ENCODE results near the gene PPM1M.

DNA sequence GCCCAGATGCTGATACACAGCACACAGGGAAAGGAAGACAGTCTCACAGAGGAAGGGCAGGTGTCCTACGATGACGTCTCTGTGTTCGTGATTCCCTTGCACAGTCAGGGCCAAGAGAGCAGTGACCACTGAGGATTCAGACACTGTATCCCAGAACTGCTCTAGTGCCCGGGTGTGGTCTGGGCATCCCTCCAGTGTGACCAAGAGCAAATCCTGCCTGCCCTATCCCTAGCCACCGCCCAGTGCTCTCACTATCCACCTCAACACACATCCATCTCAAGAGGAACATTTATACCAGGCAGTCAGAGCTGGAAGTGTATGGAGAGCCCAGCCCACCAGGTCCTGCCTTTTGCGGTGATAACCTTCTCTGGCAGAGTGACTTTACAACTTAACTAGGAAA lies 4.1 kb downstream of the PPM1M start:
- TF ChIP-seq CTCF (IDR thresholded peaks at IDR 0.05) (no peak), POLR2A (IDR thresholded peaks at IDR 0.05) (no peak)

All from stomach (tissue), 4 donors.